NCI-H2081 treated with DMSO at 0.1 percent for 48 hours (cell line): ENCODE data around the gene MZT2B.
"Not testable (repeated sequence)": the region's sequence is repeated elsewhere in the genome, so short reads cannot be mapped to it uniquely, and the experiment has no call there.

Experiments used
- DNase-seq: peaks from one replicate; lab custom pipeline; 2025; lab: John Stamatoyannopoulos, UW

Gene MZT2B

GRCh38 chr2:130180404-130181324 is 1.4 kb upstream of the MZT2B start:
- not testable (repeated sequence) for DNase-seq

- peak; percentile 62 for DNase-seq
Measured at GRCh38 chr2:130181325-130181879, 660 bp upstream of the MZT2B start, which contains the start of gene SMPD4. Gene SMPD4, minus strand, starts transcription at chr2:130181602. Its CDS starts 5,010 bp downstream, at chr2:130176592.

- not testable (repeated sequence) for DNase-seq
Measured at GRCh38 chr2:130182826-130183511, 907 bp downstream of the MZT2B start.

GRCh38 chr2:130183512-130184373 is 1.7 kb downstream of the MZT2B start:
- DNase-seq: no peak

GRCh38 chr2:130185436-130185835 is 3.4 kb downstream of the MZT2B start:
- no peak for DNase-seq

- no peak for DNase-seq
Measured at GRCh38 chr2:130185896-130186295, 3.8 kb downstream of the MZT2B start.

GRCh38 chr2:130186391-130186790 is 4.3 kb downstream of the MZT2B start:
- DNase-seq: no peak

GRCh38 chr2:130187268-130187667 is 5.2 kb downstream of the MZT2B start:
- no peak for DNase-seq

- DNase-seq: not testable (repeated sequence)
Measured at GRCh38 chr2:130187859-130188792, 6.1 kb downstream of the MZT2B start.

- DNase-seq: not testable (repeated sequence)
Measured at GRCh38 chr2:130188958-130189357, 6.9 kb downstream of the MZT2B start.

GRCh38 chr2:130190237-130190636 is 8.2 kb downstream of the MZT2B start:
- no peak for DNase-seq

GRCh38 chr2:130191319-130191718 is 9.3 kb downstream of the MZT2B start:
- DNase-seq: not testable (repeated sequence)

GRCh38 chr2:130192451-130192850 is 10.4 kb downstream of the MZT2B start:
- DNase-seq: not testable (repeated sequence)

GRCh38 chr2:130193824-130194223 is 11.8 kb downstream of the MZT2B start:
- DNase-seq: not testable (repeated sequence)

- DNase-seq: not testable (repeated sequence)
Measured at GRCh38 chr2:130195089-130195635, 13.1 kb downstream of the MZT2B start.

GRCh38 chr2:130196052-130196451 is 14.0 kb downstream of the MZT2B start:
- not testable (repeated sequence) for DNase-seq

GRCh38 chr2:130198343-130198742 is 16.3 kb downstream of the MZT2B start, which contains the start of gene TUBA3E:
Gene TUBA3E, minus strand, starts transcription at chr2:130198439. Its CDS starts 79 bp downstream, at chr2:130198360.
- no peak for DNase-seq

- DNase-seq: not testable (repeated sequence)
Measured at GRCh38 chr2:130202518-130202917, 20.5 kb downstream of the MZT2B start.

- DNase-seq: not testable (repeated sequence)
Measured at GRCh38 chr2:130203150-130203549, 21.1 kb downstream of the MZT2B start.

GRCh38 chr2:130207051-130207450 is 25.0 kb downstream of the MZT2B start:
- not testable (repeated sequence) for DNase-seq
